GM12801 (cell line): ENCODE measurements around the gene ANKS6.

Experiments used
- TF ChIP-seq, protein P1 (sequence below): IDR thresholded peaks from one replicate; pipeline ENCODE4 v1.5.1; 2011; ENCODE audit warnings: control low read depth; ENCODE audit not compliant: insufficient read length; ENCODE audit errors: extremely low read depth

ANKS6 gene

DNA sequence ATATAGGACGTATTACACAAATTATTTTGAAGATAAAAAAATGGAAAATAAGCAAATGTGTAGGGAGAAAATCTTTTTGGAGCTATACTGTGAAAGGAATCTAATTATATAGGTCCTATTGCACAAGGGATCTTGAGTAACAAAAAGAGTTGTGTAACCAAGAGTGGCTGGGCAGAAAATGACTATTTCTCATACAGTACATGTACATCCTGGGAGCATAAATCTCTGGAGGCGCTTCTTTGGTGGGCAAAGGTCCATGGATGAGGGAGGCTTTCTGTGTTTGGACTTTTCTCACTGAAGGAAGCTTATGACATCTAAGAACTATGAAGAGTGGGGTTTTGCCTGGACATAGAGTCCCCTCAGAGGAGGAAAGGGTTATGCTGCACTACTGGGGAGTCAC is 29.8 kb downstream of the ANKS6 start:
- TF ChIP-seq, protein P1, sequence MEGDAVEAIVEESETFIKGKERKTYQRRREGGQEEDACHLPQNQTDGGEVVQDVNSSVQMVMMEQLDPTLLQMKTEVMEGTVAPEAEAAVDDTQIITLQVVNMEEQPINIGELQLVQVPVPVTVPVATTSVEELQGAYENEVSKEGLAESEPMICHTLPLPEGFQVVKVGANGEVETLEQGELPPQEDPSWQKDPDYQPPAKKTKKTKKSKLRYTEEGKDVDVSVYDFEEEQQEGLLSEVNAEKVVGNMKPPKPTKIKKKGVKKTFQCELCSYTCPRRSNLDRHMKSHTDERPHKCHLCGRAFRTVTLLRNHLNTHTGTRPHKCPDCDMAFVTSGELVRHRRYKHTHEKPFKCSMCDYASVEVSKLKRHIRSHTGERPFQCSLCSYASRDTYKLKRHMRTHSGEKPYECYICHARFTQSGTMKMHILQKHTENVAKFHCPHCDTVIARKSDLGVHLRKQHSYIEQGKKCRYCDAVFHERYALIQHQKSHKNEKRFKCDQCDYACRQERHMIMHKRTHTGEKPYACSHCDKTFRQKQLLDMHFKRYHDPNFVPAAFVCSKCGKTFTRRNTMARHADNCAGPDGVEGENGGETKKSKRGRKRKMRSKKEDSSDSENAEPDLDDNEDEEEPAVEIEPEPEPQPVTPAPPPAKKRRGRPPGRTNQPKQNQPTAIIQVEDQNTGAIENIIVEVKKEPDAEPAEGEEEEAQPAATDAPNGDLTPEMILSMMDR, result no peak

DNA sequence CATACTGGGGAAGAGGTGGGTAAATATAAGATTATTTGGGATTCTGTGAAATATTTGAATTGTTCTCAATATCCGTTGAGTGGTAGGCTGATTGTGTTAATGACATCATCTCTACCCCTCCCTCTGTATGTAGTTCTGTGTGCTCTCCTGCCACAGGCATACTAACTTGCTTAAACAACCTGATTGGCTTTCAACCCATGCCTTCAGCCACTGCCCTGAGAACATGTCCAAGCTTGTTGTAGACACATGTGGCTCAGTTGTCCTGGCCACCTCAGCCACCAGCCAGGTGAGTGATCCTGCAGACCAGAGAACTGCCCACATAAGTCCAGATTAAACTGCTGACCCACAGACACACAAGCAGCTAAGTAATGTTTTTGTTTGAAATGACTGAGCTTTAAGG is 31.1 kb downstream of the ANKS6 start:
- TF ChIP-seq, protein P1, result no peak

DNA sequence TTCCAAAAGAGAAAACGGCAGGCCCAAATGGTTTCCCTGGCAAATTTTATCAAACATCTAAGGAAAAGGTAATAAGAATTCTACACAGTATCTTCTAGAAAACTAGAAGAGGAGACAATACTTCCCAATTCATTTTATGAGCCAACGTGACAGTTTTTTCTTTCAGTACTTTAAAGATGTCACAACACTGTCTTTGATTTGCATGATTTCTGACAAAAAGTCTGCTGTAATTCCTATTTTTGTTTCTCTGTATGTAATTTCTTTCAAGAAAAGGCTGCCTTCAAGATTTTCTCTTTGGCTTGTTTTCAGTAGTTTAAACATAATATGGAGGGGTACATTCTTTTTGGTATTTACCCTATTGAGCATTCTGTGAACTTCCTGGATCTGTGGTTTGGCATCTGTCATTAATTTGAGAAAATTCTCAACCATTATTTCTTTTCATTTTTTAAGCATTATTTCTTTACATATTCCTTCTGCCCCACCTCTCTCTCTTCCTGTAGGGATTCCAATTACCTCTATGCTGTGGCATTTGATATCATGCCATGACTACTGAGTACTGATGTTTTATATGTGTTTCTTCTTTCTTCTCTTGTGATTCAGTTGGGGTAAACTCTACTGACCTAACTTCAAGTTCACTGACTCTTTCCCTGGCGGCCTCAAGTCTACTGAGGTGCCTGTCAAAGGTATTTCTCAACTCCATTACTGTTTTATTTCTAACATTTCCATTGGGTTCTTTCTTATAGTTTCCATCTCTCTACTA is 32.2 kb downstream of the ANKS6 start:
- TF ChIP-seq, protein P1, result no peak

DNA sequence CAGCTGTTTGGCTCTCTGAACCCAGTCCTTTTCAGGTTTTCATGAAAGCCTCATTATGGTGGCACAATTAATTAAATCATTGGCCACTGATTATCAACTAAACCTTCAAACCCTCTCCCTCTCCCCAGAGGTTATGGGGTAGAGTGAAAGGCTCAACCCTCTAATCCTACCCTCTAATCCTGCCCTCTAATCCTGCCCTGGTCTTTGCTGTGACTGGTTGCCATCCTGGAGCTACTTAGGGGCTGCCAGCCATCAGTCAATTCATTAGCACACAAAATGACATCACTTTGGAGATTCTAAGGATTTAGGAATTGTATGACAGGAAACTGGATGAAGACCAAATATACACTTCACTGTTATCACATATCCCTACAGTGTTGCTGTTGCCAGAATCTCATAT is 36.1 kb downstream of the ANKS6 start:
- TF ChIP-seq, protein P1, result no peak

DNA sequence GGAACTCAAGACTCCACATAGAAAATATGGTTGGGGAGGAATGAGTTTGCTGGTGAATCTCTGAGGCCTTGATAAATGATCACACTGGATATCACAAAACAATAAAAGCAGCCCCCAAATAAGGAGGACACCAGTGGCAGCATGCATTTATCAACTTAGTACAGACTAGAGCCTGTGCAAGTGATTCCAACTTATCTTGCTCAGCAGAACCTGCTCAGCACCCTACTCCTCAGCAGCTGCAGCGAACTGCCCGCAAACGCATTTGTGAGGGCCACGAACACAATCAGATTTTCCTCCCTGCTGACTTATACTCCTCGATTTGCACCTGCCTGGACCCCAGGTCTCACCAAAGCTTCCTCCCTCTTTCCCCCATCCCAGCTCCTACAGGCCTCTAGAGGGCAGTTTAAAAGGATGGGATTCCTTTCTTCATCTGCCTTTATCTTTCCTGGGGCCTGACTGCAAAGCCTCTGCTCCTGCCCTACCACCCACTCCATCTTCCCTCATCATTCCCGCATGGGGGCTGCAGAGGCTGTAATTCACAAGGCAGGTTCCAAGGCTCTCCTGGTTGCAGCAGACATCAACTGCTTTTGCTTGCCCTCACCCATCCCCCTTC is 41.2 kb downstream of the ANKS6 start:
- TF ChIP-seq, protein P1, result no peak

DNA sequence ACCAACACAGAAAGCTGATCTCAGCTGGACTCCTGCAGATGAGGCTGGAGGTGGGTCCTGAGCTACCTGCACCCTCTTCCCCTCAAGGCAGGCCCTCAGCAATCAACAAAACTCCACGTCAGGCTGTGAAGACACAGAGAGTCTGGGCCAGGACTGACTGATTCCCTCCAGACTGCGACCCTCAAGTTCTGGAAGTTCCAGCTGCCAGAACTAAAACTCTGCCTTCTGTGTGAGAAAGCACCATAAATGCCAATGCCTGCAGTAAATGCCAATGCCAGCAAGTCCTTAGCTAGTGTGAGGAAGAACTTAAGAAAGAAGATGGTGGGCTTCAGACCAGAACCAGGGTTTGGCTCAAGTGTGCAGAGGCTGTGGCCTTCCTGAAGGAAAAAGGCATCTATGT is 45.1 kb downstream of the ANKS6 start:
- TF ChIP-seq, protein P1, result no peak

DNA sequence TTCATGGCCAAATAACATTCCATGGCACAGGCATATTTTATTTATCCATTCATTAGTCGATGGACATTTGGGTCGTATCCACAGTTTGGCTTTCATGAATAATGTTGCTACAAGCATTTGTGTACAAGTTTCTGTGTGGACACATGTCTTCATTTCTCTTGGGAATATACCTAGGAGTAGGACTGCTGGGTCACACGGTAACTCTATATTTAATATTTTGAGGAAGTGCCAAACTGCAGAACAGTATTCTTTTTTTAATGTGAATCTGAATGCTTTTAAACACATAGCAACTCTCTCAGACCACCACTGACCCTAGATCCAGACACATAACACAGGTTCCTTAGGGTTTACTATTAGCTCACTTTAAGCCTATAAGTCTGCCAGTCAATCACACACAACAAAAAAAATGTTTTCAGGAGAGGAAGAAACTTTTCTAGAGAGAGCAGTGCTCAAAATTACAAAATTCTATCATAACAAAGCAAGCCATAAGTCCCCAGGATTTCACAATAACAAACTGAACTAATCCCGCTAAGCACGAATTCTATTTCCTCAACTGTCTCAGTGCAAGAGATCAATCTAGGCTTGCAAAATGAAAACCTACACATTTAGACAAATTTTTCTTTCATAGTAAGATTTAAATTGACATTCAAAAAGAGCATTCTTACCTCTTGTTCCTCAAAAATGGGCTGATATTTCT is 45.8 kb downstream of the ANKS6 start:
- TF ChIP-seq, protein P1, result no peak
